Measurements from ENCODE around the gene MAP7. TPM values are rescaled to one million over a fixed set of nuclear protein-coding genes. Genes with fewer than 3 reads are reported as not detected.

Gene MAP7
- total RNA-seq, 2 donors from 2014 or later, result 5.1 to 6.9 TPM

- no peak for DNase-seq (ENCODE audit: low spot score)
- no peak overlapping the region for H3K27ac ChIP-seq
- TF ChIP-seq CTCF (IDR thresholded peaks at IDR 0.05), result no peak
- no peaks in the 10 kb centered on the region for H3K4me1 ChIP-seq (ENCODE audit: control insufficient read depth in 1 of 2, low read depth in 2 of 2)
- no peaks in the 10 kb centered on the region for H3K9me3 ChIP-seq
- H3K36me3 ChIP-seq, result no peaks in the 10 kb centered on the region
- no peaks in the 10 kb centered on the region for H3K27me3 ChIP-seq (replicated peaks; ENCODE audit: insufficient read depth)
- ATAC-seq (ENCODE audit: insufficient number of reproducible peaks, low FRiP score, low read depth), result no peak
- H3K4me3 ChIP-seq, result no peak overlapping the region
Measured at GRCh38 chr6:136306466-136306865, 243.8 kb downstream of the MAP7 start.

- H3K4me1 ChIP-seq (ENCODE audit: control insufficient read depth in 1 of 2, low read depth in 2 of 2), result no peaks in the 10 kb centered on the region
- no peak for TF ChIP-seq CTCF (IDR thresholded peaks at IDR 0.05)
- no peaks in the 10 kb centered on the region for H3K27me3 ChIP-seq (replicated peaks; ENCODE audit: insufficient read depth)
- no peak overlapping the region for H3K4me3 ChIP-seq
- no peaks in the 10 kb centered on the region for H3K9me3 ChIP-seq
- DNase-seq (ENCODE audit: low spot score) (no peak), ATAC-seq (ENCODE audit: insufficient number of reproducible peaks, low FRiP score, low read depth) (no peak)
- H3K27ac ChIP-seq, result no peak overlapping the region
- H3K36me3 ChIP-seq, result no peaks in the 10 kb centered on the region
Measured at GRCh38 chr6:136304410-136304809, 245.8 kb downstream of the MAP7 start.

- no peak for ATAC-seq (ENCODE audit: insufficient number of reproducible peaks, low FRiP score, low read depth)
- Histone ChIP-seq H3K4me3 (no peak overlapping the region), H3K9me3 (no peaks in the 10 kb centered on the region), H3K4me1 (ENCODE audit: control insufficient read depth in 1 of 2, low read depth in 2 of 2) (no peaks in the 10 kb centered on the region), H3K27ac (no peak overlapping the region), H3K27me3 (replicated peaks; ENCODE audit: insufficient read depth) (no peaks in the 10 kb centered on the region), H3K36me3 (no peaks in the 10 kb centered on the region)
- TF ChIP-seq CTCF (IDR thresholded peaks at IDR 0.05), result no peak
- DNase-seq (ENCODE audit: low spot score), result no peak
Measured at GRCh38 chr6:136303516-136303915, 246.7 kb downstream of the MAP7 start.

GRCh38 chr6:136294621-136295020 lies 255.6 kb downstream of the MAP7 start:
- Histone ChIP-seq H3K4me3 (no peak overlapping the region), H3K4me1 (ENCODE audit: control insufficient read depth in 1 of 2, low read depth in 2 of 2) (peaks cover 8% of the 10 kb centered on the region in 2 donors), H3K27ac (no peak overlapping the region), H3K27me3 (replicated peaks; ENCODE audit: insufficient read depth) (no peaks in the 10 kb centered on the region), H3K36me3 (no peaks in the 10 kb centered on the region), H3K9me3 (no peaks in the 10 kb centered on the region)
- no peak for DNase-seq (ENCODE audit: low spot score)
- no peak for ATAC-seq (ENCODE audit: insufficient number of reproducible peaks, low FRiP score, low read depth)
- TF ChIP-seq CTCF (IDR thresholded peaks at IDR 0.05), result no peak

Other genes with a start within 250 kb of the MAP7 start
- gene MAP3K5, start 242.1 kb upstream of the MAP7 start, total RNA-seq, result 100 to 1,000 TPM in 1 of 2 donors, 10 to 100 TPM in 1; 73.6 to 101 TPM

Measured in thoracic aorta (tissue), 2 donors.